ENCODE results near the gene MSL1. TPM values are rescaled to one million over a fixed set of nuclear protein-coding genes. Genes with fewer than 3 reads are reported as not detected.

Gene MSL1
- total and polyA plus RNA-seq, 9 of the 15 experiments (the other 6 are each of a cell fraction or from before 2014, with no cell fraction given), result 13.8 to 120 (median 61.9) TPM

DNA sequence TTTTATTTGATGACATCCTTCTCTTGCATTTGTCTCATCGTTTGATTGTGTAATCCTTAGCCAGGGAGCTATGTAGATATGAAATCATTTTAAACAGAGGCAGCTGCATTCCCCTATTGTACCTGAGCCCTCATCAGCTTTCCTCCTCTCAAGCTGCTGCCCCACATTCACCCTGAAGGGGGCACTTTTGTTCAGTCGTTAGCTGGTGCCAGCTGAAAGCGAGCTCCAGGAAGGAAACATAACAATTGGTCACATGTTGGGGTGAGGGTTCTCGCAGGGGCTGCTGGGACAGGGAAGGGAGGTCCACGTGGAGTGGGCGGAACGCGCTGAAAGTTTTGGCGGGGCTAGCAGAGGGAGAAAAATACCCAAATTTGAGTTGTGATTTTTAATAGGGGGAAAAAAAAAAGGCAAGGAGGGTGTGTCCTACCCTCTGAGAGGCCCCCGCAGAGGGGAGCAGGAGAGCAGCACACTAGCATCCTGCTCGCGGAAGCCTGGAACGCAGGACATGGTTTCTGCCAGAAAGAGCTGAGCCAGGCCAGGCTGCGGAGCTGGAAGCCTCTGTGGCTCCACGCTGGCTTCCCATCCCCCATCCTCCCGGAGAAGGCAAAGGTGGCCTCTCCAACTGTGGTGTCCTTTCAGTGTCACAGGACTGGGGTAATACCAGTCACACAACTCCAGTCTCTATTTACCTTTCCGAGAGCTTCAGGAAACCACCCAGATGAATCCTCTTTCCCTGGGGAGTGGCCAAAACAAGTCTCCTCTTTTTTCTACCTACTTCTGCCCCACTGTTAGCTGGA lies 8.5 kb upstream of the MSL1 start (continued):
- peak in 1 of 2 experiments; percentile 97; a peak in 2 of 4 replicates for TF ChIP-seq HDAC1 (IDR thresholded peaks at IDR 0.05)
- TF ChIP-seq, protein P1, sequence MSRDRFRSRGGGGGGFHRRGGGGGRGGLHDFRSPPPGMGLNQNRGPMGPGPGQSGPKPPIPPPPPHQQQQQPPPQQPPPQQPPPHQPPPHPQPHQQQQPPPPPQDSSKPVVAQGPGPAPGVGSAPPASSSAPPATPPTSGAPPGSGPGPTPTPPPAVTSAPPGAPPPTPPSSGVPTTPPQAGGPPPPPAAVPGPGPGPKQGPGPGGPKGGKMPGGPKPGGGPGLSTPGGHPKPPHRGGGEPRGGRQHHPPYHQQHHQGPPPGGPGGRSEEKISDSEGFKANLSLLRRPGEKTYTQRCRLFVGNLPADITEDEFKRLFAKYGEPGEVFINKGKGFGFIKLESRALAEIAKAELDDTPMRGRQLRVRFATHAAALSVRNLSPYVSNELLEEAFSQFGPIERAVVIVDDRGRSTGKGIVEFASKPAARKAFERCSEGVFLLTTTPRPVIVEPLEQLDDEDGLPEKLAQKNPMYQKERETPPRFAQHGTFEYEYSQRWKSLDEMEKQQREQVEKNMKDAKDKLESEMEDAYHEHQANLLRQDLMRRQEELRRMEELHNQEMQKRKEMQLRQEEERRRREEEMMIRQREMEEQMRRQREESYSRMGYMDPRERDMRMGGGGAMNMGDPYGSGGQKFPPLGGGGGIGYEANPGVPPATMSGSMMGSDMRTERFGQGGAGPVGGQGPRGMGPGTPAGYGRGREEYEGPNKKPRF (IDR thresholded peaks at IDR 0.05; ENCODE audit: low read depth, low read length), result no peak
- TF ChIP-seq GATAD2A (IDR thresholded peaks at IDR 0.05), result 0 out of 2 replicates have a peak, but pooled peaks have one; percentile 7
- TF ChIP-seq PCBP1 (IDR thresholded peaks at IDR 0.05; ENCODE audit: low read depth, low read length, poor library complexity, severe bottlenecking), result no peak
- TF ChIP-seq STAT5A (IDR thresholded peaks at IDR 0.05; ENCODE audit: borderline replicate concordance, low read length), result no peak; the same call in 1 of the 2 replicates
- TF ChIP-seq, protein P2, sequence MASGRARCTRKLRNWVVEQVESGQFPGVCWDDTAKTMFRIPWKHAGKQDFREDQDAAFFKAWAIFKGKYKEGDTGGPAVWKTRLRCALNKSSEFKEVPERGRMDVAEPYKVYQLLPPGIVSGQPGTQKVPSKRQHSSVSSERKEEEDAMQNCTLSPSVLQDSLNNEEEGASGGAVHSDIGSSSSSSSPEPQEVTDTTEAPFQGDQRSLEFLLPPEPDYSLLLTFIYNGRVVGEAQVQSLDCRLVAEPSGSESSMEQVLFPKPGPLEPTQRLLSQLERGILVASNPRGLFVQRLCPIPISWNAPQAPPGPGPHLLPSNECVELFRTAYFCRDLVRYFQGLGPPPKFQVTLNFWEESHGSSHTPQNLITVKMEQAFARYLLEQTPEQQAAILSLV (tag; IDR thresholded peaks at IDR 0.05), result no peak
- TF ChIP-seq POLR2AphosphoS2 (IDR thresholded peaks at IDR 0.05; ENCODE audit: low read length), result no peak
- peak; percentile 75 for TF ChIP-seq RBFOX2 (IDR thresholded peaks at IDR 0.05; ENCODE audit: low read depth, low read length)
- TF ChIP-seq SPI1 (IDR thresholded peaks at IDR 0.05; ENCODE audit: borderline replicate concordance, low read depth, low read length), result no peak; the same call in 1 of the 2 replicates
- TF ChIP-seq MAFG (tag; conservative IDR thresholded peaks at IDR 0.05), result no peak
- TF ChIP-seq ASH1L (IDR thresholded peaks at IDR 0.05; ENCODE audit: borderline replicate concordance, low read depth, partially characterized antibody), result no peak
- TF ChIP-seq SREBF1 (IDR thresholded peaks at IDR 0.05; ENCODE audit: borderline replicate concordance, low read depth, low read length), result no peak
- peak; percentile 96 for TF ChIP-seq EP400 (IDR thresholded peaks at IDR 0.05)
- TF ChIP-seq ATF7 (IDR thresholded peaks at IDR 0.05), result peak; percentile 68
- no peak for TF ChIP-seq CHD4 (IDR thresholded peaks at IDR 0.05; ENCODE audit: insufficient read depth, insufficient replicate concordance, low read depth, low read length, poor library complexity, severe bottlenecking)
- peak; percentile 32; the same call in 1 of the 2 replicates for TF ChIP-seq POLR2AphosphoS5 (IDR thresholded peaks at IDR 0.05; ENCODE audit: control insufficient read depth, insufficient read depth, low read depth, low read length)
- TF ChIP-seq CAMTA2 (CRISPR knock-in tag; conservative IDR thresholded peaks at IDR 0.05), result no peak
- TF ChIP-seq ELF2 (CRISPR knock-in tag; IDR thresholded peaks at IDR 0.05), result no peak
- TF ChIP-seq PHTF2 (CRISPR knock-in tag; IDR thresholded peaks at IDR 0.05), result no peak
- no peak for TF ChIP-seq ZEB2 (IDR thresholded peaks at IDR 0.05)
- no peak for TF ChIP-seq ZNF263 (CRISPR knock-in tag; IDR thresholded peaks at IDR 0.05; ENCODE audit: borderline replicate concordance)
- no peak for TF ChIP-seq ZNF785 (CRISPR knock-in tag; IDR thresholded peaks at IDR 0.05)
- TF ChIP-seq MTA3 (IDR thresholded peaks at IDR 0.05; ENCODE audit: borderline replicate concordance), result 0 out of 2 replicates have a peak, but pooled peaks have one; percentile 49
- peak in 2 of 3 experiments; percentile 39 to 53 for TF ChIP-seq YY1 (IDR thresholded peaks at IDR 0.05; ENCODE audit: borderline replicate concordance in 1 of 3, control insufficient read depth in 1 of 3, extremely low read depth in 1 of 3, insufficient read depth in 3 of 3, insufficient read length in 1 of 3, insufficient replicate concordance in 2 of 3, low read depth in 1 of 3, low read length in 2 of 3)
- TF ChIP-seq NR3C1 (CRISPR knock-in tag; IDR thresholded peaks at IDR 0.05), result no peak
- peak; percentile 29; the same call in 1 of the 2 replicates for TF ChIP-seq NCOR1 (IDR thresholded peaks at IDR 0.05)
